GM12872 (cell line): ENCODE measurements around the gene GRAMD1A.

ENCODE experiments used
- TF ChIP-seq, protein P1 (sequence below): IDR thresholded peaks from 3 replicates; pipeline ENCODE4 v1.5.1; 2011; ENCODE audit warnings: low read depth, mild to moderate bottlenecking, low read length, moderate library complexity; ENCODE audit not compliant: insufficient read depth

Gene GRAMD1A

DNA sequence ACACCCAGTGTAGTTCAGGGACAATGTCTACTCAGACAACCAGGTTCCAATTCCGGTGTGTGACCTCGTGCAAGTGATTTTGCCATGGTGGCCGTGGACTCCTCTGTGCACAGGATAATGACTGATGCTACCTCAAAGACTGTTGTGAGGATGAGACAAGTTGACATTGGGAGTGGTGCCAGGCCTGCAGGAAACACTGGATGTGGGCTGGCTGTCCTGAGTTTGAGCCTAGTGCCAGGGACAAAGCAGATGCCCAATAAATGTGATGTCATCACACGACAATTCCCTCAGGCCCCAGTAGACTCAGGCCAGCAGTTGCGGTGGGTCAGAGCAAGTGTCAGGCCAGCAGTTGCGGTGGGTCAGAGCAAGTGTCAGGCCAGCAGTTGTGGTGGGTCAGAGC is 24.0 kb downstream of the GRAMD1A start:
- TF ChIP-seq, protein P1, sequence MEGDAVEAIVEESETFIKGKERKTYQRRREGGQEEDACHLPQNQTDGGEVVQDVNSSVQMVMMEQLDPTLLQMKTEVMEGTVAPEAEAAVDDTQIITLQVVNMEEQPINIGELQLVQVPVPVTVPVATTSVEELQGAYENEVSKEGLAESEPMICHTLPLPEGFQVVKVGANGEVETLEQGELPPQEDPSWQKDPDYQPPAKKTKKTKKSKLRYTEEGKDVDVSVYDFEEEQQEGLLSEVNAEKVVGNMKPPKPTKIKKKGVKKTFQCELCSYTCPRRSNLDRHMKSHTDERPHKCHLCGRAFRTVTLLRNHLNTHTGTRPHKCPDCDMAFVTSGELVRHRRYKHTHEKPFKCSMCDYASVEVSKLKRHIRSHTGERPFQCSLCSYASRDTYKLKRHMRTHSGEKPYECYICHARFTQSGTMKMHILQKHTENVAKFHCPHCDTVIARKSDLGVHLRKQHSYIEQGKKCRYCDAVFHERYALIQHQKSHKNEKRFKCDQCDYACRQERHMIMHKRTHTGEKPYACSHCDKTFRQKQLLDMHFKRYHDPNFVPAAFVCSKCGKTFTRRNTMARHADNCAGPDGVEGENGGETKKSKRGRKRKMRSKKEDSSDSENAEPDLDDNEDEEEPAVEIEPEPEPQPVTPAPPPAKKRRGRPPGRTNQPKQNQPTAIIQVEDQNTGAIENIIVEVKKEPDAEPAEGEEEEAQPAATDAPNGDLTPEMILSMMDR, result no peak

DNA sequence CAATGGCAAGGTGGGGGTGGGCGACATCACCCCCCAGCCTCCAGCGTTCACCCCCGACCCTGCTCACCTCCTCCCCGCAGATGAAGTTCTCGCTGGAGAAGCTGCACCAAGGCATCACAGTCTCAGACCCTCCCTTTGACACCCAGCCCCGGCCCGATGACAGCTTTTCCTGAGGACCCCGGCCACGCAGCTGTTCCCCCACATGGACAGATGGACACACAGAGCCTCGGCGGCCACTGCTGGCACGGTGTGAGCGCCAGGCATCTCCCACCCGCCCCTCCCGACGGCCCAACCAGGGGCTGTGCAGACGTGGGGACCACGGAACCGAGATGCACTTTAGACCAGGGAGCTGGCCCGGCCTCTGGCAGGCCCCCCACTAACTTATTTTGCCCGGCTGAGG is 25.8 kb downstream of the GRAMD1A start:
- TF ChIP-seq, protein P1, result no peak

DNA sequence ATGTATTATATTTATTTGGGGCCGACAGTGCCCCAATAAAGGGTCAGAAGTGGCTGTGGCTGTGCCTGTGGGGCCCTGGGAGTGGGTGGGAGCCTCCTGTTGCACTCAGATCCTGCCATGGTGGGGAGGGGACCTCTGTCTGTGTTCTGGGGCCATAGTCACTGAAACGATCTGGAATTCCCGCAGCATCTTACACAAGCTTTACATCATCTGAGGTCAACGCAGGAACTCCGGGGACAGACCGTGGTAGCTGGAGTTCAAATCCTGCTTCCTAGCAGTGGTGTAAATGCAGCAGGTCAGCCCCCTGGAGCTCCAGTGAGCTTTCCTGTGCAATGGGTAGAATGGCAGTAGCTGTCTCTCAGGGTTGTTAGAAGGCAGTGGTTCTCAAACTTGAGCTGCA is 26.3 kb downstream of the GRAMD1A start:
- TF ChIP-seq, protein P1, result no peak

DNA sequence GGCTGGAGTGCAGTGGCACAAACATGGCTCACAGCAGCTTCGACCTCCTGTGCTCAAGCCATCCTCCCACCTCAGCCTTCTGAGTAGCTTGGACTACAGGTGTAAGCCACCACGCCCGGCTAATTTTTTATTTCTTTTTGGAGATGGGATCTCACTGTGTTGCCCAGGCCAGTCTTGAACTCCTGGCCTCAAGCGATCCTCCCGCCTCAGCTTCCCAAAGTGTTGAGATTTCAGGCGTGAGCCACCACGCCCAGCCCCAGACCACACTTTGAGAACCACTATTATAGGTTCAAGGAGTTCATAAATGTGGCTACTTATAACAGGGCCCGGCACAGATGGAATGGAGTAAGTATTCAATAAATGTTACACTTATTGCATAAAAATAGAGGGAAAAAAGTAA is 26.9 kb downstream of the GRAMD1A start:
- TF ChIP-seq, protein P1, result no peak

DNA sequence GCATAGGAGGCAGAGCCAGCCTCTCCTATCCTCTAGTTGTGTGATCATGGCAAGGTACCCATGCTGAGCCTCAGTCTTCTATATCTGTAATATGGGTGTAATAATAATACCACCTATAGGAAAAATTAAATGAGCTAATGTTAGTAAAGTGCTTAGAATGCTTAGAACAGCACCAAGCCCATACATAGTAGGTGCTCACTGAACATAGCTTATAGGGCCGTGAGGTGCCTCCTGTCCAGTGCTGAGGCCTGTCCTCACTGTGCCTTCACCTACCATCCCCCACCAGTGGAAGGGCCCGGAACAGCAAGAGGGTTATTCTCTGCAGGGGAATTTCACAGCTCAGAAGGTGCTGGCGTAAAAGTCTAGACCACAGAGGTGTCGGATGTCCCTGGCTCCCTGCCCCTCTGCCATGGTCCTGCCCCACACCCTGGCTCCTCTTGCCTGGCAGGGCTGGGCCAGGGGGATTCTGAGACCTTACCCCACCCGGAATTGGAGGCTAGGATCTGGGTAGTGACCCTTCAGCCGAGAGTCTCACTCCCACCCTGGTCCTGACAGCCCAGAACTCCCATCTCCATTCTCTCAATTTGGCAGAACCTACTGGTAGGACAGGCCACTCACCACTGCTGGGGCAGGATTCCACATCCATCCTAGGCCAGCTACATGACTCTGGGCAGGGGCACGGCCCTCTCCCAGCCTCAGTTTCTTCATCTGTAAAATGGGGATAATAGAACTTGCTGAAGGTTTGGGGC is 27.9 kb downstream of the GRAMD1A start:
- TF ChIP-seq, protein P1, result no peak

DNA sequence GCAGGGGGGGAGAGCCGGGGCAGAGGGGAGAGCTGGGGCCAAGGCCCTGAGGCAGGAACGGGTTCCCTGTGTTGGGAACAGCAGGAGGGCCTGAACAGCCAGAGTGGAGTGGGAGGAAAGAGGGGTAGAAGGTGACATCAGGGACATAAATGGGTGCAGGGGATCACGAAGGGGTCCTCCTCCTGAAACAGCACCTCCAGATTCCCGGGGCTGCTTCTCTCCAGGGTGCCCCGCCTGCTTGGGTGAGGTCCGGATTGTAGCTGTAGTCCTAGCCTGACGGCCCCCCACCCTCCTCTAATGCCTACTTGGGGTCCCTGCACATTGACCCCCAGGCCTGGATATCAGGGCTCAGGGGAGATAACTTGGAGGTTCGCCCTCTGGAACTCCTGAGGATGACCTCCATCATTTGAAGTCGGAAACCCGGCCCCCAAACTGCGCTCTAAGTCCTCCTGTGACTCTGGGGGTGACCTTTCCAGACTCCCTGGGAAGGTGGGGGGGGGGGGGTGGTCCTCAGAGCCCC is 29.7 kb downstream of the GRAMD1A start:
- TF ChIP-seq, protein P1, result no peak

DNA sequence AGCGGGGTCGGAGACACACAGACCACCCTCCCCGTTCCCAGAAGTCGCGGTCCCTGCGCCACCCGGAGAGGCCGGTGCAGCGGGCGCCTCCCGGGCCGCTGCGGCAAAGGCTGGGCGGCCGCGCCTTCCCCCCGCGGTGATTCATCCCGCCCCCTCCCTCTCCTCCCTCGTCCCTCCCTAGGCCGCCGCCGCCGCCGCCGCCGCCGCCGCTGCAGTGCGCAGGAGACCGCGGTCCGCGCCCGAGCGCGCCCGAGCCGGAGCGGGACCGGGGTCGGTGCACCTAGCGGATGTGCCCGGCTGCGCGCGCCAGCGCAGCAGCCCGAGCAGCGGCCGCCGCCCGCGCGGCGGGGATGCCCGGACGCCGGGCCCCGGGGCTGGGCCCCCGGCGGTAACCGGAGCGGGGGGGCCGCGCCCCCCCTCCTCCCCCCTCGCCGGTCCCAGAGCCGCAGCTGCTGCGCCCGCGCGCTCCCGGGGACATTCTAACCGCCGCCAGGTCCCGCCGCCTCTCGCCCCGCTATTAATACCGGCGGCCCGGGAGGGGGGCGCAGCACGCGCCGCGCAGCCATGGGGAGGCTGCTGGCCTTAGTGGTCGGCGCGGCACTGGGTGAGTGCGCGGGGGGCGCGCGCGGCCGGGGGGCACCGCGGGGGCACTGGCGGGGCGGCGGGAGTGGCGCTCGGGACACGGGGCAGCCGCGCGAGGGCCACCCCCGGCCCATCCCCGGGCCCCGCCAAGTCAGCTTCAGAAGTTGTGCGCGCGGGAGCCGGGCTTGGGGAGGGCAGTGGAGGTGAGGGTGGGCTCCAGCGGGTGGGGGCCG is 30.3 kb downstream of the GRAMD1A start, which contains the start of gene SCN1B:
Gene SCN1B (plus strand): TSS at position 214 of the 815 bp plus-strand sequence. CDS start 351 bp downstream, at position 565.
- TF ChIP-seq, protein P1, result no peak
